ENCODE measurements around the gene GTF2F2.

GRCh38 chr13:45242524-45242923 is 122.2 kb downstream of the GTF2F2 start:
- TF ChIP-seq, protein P1, sequence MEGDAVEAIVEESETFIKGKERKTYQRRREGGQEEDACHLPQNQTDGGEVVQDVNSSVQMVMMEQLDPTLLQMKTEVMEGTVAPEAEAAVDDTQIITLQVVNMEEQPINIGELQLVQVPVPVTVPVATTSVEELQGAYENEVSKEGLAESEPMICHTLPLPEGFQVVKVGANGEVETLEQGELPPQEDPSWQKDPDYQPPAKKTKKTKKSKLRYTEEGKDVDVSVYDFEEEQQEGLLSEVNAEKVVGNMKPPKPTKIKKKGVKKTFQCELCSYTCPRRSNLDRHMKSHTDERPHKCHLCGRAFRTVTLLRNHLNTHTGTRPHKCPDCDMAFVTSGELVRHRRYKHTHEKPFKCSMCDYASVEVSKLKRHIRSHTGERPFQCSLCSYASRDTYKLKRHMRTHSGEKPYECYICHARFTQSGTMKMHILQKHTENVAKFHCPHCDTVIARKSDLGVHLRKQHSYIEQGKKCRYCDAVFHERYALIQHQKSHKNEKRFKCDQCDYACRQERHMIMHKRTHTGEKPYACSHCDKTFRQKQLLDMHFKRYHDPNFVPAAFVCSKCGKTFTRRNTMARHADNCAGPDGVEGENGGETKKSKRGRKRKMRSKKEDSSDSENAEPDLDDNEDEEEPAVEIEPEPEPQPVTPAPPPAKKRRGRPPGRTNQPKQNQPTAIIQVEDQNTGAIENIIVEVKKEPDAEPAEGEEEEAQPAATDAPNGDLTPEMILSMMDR (IDR thresholded peaks at IDR 0.05) = no peak
- TF ChIP-seq POLR2A (IDR thresholded peaks at IDR 0.05) = no peak

All from upper lobe of left lung (tissue), 4 donors.